Measurements from ENCODE around the gene DEAF1. TPM values are rescaled to one million over a fixed set of nuclear protein-coding genes. Genes with fewer than 3 reads are reported as not detected.

Gene DEAF1
- total RNA-seq, 4 donors from 2014 or later, result 31.1 to 57.0 (median 39.6) TPM

- peak in 1 of 2 donors; percentile 86 for DNase-seq (ENCODE audit: low spot score in 2 of 2)
- intact Hi-C loops (cut with DNase I; ENCODE audit: low total_unique reads), result no loop called here
- no peak overlapping the region for H3K4me3 ChIP-seq (ENCODE audit: low read depth, poor library complexity, severe bottlenecking)
- TF ChIP-seq CTCF (IDR thresholded peaks at IDR 0.05) (no peak), POLR2A (IDR thresholded peaks at IDR 0.05) (no peak)
- 48 to 56% methylated on average over 18 to 23 of the region's 27 CpGs for WGBS, 2 donors
These were observed 82.6 kb downstream of the DEAF1 start for GRCh38 chr11:612201-612960.

GRCh38 chr11:611001-611996, 83.7 kb downstream of the DEAF1 start:
- H3K4me3 ChIP-seq (ENCODE audit: low read depth, poor library complexity, severe bottlenecking), result no peak overlapping the region
- intact Hi-C loops (cut with DNase I; ENCODE audit: low total_unique reads), result no loop called here
- TF ChIP-seq POLR2A (IDR thresholded peaks at IDR 0.05) (no peak), CTCF (IDR thresholded peaks at IDR 0.05) (no peak)
- WGBS, 2 donors, result 73 to 77% methylated on average over 42 to 48 of the region's 49 CpGs
- DNase-seq (ENCODE audit: low spot score in 2 of 2), result peak in 1 of 2 donors; percentile 83

GRCh38 chr11:610146-610801, 84.7 kb downstream of the DEAF1 start:
- 90 to 98% methylated on average over 13 to 14 of the region's 18 CpGs for WGBS, 2 donors
- no peak for TF ChIP-seq POLR2A (IDR thresholded peaks at IDR 0.05)
- no peak for TF ChIP-seq CTCF (IDR thresholded peaks at IDR 0.05)
- DNase-seq (ENCODE audit: low spot score in 2 of 2), result peak in 1 of 2 donors; percentile 84
- H3K4me3 ChIP-seq (ENCODE audit: low read depth, poor library complexity, severe bottlenecking), result no peak overlapping the region
- intact Hi-C loops (cut with DNase I; ENCODE audit: low total_unique reads), result no loop called here

GRCh38 chr11:609341-609811, 85.6 kb downstream of the DEAF1 start:
- no peak for TF ChIP-seq POLR2A (IDR thresholded peaks at IDR 0.05)
- TF ChIP-seq CTCF (IDR thresholded peaks at IDR 0.05), result no peak
- H3K4me3 ChIP-seq (ENCODE audit: low read depth, poor library complexity, severe bottlenecking), result no peak overlapping the region
- peak in 1 of 2 donors; percentile 85 for DNase-seq (ENCODE audit: low spot score in 2 of 2)
- 89 to 94% methylated on average over 16 to 17 of the region's 28 CpGs for WGBS, 2 donors
- intact Hi-C loops (cut with DNase I; ENCODE audit: low total_unique reads), result no loop called here

- peak in 1 of 2 donors; percentile 86 for DNase-seq (ENCODE audit: low spot score in 2 of 2)
- no peak overlapping the region for H3K4me3 ChIP-seq (ENCODE audit: low read depth, poor library complexity, severe bottlenecking)
- no peak for TF ChIP-seq CTCF (IDR thresholded peaks at IDR 0.05)
- no peak for TF ChIP-seq POLR2A (IDR thresholded peaks at IDR 0.05)
- 87 to 88% methylated on average over 27 of the region's 28 CpGs for WGBS, 2 donors
- intact Hi-C loops (cut with DNase I; ENCODE audit: low total_unique reads), result no loop called here
These were observed 86.2 kb downstream of the DEAF1 start for GRCh38 chr11:608791-609251.

Data from lower leg skin (tissue), 4 donors.